GM23338 (cell line): ENCODE data around the gene SPDYE1.
A peak's percentile ranks its signal among the peaks of the same experiment; 100 is the strongest.
"Not testable (repeated sequence)": the region's sequence is repeated elsewhere in the genome, so short reads cannot be mapped to it uniquely, and the experiment has no call there.

ENCODE experiments used
- CREB1 ChIP-seq: fragments of 250-450 bp; sonication (Bioruptor Pico); IDR thresholded peaks from 2 replicates; pipeline ENCODE4 v1.5.0; 2020; ENCODE audit warnings: low read depth, mild to moderate bottlenecking, moderate library complexity
- CTCF ChIP-seq, 2 experiments: fragments of 200-600 bp in 1 of 2; sonication (generic) in 1 of 2; conservative IDR thresholded peaks; 2 replicates each; pipeline versions ENCODE4 v1.5.1 to v1.6.1; 2016 to 2017; ENCODE audit warnings: antibody characterized with exemption in 2 of 2, low read depth in 2 of 2, mild to moderate bottlenecking in 2 of 2, moderate library complexity in 1 of 2
- ETS1 ChIP-seq: IDR thresholded peaks from 2 replicates; pipeline ENCODE4 v1.6.1; 2016; ENCODE audit warnings: antibody characterized with exemption
- EZH2 ChIP-seq: fragments of 200-600 bp; sonication (generic); IDR thresholded peaks from one replicate; pipeline ENCODE4 v1.8.0; 2017; ENCODE audit warnings: antibody characterized with exemption, mild to moderate bottlenecking, low read depth; ENCODE audit not compliant: unreplicated experiment
- EZH2phosphoT487 ChIP-seq: fragments of 200-600 bp; sonication (generic); IDR thresholded peaks from one replicate; pipeline ENCODE4 v1.8.1; 2018; ENCODE audit warnings: antibody characterized with exemption; ENCODE audit not compliant: unreplicated experiment
- JUNB ChIP-seq: IDR thresholded peaks from one replicate; pipeline ENCODE4 v1.6.1; 2016; ENCODE audit warnings: antibody characterized with exemption; ENCODE audit not compliant: unreplicated experiment
- NANOG ChIP-seq: IDR thresholded peaks from 2 replicates; pipeline ENCODE4 v1.6.1; 2016; ENCODE audit warnings: antibody characterized with exemption, borderline replicate concordance
- POLR2AphosphoS5 ChIP-seq: IDR thresholded peaks from 2 replicates; pipeline ENCODE4 v1.6.1; 2016; ENCODE audit warnings: antibody characterized with exemption, low read depth
- REST ChIP-seq: IDR thresholded peaks from one replicate; pipeline ENCODE4 v1.6.1; 2018; ENCODE audit warnings: antibody characterized with exemption; ENCODE audit not compliant: unreplicated experiment
- STAT1 ChIP-seq: IDR thresholded peaks from one replicate; pipeline ENCODE4 v1.6.1; 2016; ENCODE audit warnings: antibody characterized with exemption; ENCODE audit not compliant: unreplicated experiment
- ZNF114 ChIP-seq: fragments of 250-450 bp; sonication (Bioruptor Pico); IDR thresholded peaks from 2 replicates; pipeline ENCODE4 v1.5.0; 2020; ENCODE audit warnings: mild to moderate bottlenecking, moderate library complexity
- ZNF331 ChIP-seq: fragments of 250-450 bp; sonication (Bioruptor Pico); IDR thresholded peaks from 2 replicates; pipeline ENCODE4 v1.5.0; 2020; ENCODE audit warnings: low read depth, mild to moderate bottlenecking, moderate library complexity

- TF ChIP-seq CTCF (conservative IDR thresholded peaks at IDR 0.05; ENCODE audit: low read depth in 2 of 2) (peak; percentile 37 to 72), POLR2AphosphoS5 (peak; percentile 65)
- not testable (repeated sequence) for TF ChIP-seq EZH2; ZNF331 (CRISPR knock-in tag); EZH2phosphoT487; ETS1; REST; STAT1; ZNF114; CREB1 (CRISPR knock-in tag); JUNB; NANOG
Observed at GRCh38 chr7:43985904-43986864, 11.5 kb upstream of the SPDYE1 start.
